IPS-20b (cell line): ENCODE measurements around the gene EPHA5.

Experiments used
- H3K27ac ChIP-seq: one replicate; pipeline ENCODE4 v1.5.1; 2013; ENCODE audit warnings: low read length
- H3K27me3 ChIP-seq: 2 replicates; pipeline ENCODE4 v1.6.1; 2013; ENCODE audit warnings: mild to moderate bottlenecking, low read length, inconsistent platforms; ENCODE audit not compliant: insufficient read depth
- H3K36me3 ChIP-seq: 2 replicates; pipeline ENCODE4 v1.6.1; 2013; ENCODE audit warnings: low read depth, mild to moderate bottlenecking, inconsistent platforms, low read length, moderate library complexity; ENCODE audit not compliant: insufficient read depth
- H3K4me1 ChIP-seq: 2 replicates; pipeline ENCODE4 v1.6.1; 2013; ENCODE audit warnings: mild to moderate bottlenecking, control low read depth, inconsistent platforms, low read length, moderate library complexity; ENCODE audit not compliant: insufficient read depth
- H3K4me3 ChIP-seq: 2 replicates; pipeline ENCODE4 v1.5.1; 2013; ENCODE audit warnings: mild to moderate bottlenecking, low read length, inconsistent platforms
- H3K9ac ChIP-seq: 2 replicates; pipeline ENCODE4 v1.6.1; 2013; ENCODE audit warnings: low read depth, mild to moderate bottlenecking, inconsistent platforms, low read length, moderate library complexity
- H3K9me3 ChIP-seq: 2 replicates; pipeline ENCODE4 v1.6.1; 2013; ENCODE audit warnings: mild to moderate bottlenecking, low read depth, low read length, inconsistent platforms; ENCODE audit not compliant: insufficient read depth

EPHA5 gene

DNA sequence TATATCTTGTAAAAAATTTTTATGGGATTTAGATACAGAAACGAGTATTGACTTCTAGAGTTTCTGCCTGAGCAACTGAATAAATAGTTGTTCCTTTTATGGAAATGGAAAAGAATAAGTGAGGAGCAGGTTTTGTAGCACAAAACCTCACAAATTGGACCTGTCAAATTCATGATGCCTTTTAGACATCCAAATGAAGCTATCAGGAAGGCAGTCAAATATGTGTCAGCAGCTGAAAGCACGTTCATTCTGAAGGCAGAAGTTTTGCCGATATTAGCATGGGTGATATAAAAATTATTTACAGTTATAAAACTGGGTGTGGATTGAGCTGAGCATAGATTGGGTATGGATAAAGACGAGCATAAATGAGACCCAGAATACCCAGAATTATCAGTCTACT is 374.0 kb downstream of the EPHA5 start:
- no peaks in the 10 kb centered on the region; the same call in 1 of the 2 replicates for H3K4me1 ChIP-seq
- H3K9me3 ChIP-seq = no peaks in the 10 kb centered on the region
- no peaks in the 10 kb centered on the region for H3K36me3 ChIP-seq
- H3K9ac ChIP-seq = no peak overlapping the region
- no peaks in the 10 kb centered on the region for H3K27me3 ChIP-seq
- H3K27ac ChIP-seq = no peak overlapping the region
- H3K4me3 ChIP-seq = no peak overlapping the region

DNA sequence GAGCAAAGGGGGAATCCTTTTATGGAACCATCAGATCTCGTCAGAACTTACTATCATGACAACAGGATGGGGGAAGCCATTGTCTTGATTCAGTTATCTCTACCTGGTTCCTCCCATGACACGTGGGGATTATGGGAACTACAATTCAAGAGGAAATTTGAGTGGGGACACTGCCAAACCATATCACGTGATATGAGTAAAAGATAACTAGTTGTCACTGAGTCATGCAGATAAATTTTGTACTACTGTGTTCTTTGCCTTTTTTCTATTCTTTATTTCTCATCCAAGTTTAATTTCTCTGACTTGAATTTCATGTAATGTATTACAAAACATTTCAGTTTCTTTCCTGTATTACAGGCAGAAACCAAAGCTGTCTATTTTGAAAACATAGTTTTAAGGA is 383.2 kb downstream of the EPHA5 start:
- Histone ChIP-seq H3K4me1 (no peaks in the 10 kb centered on the region), H3K27me3 (no peaks in the 10 kb centered on the region), H3K36me3 (no peaks in the 10 kb centered on the region)

More for the DNA sequence above, 383.2 kb downstream of the EPHA5 start:
- Histone ChIP-seq H3K9ac (no peak overlapping the region), H3K27ac (no peak overlapping the region), H3K4me3 (no peak overlapping the region), H3K9me3 (no peaks in the 10 kb centered on the region)
